ENCODE data around the gene GRK5.

The GRK5 gene

DNA sequence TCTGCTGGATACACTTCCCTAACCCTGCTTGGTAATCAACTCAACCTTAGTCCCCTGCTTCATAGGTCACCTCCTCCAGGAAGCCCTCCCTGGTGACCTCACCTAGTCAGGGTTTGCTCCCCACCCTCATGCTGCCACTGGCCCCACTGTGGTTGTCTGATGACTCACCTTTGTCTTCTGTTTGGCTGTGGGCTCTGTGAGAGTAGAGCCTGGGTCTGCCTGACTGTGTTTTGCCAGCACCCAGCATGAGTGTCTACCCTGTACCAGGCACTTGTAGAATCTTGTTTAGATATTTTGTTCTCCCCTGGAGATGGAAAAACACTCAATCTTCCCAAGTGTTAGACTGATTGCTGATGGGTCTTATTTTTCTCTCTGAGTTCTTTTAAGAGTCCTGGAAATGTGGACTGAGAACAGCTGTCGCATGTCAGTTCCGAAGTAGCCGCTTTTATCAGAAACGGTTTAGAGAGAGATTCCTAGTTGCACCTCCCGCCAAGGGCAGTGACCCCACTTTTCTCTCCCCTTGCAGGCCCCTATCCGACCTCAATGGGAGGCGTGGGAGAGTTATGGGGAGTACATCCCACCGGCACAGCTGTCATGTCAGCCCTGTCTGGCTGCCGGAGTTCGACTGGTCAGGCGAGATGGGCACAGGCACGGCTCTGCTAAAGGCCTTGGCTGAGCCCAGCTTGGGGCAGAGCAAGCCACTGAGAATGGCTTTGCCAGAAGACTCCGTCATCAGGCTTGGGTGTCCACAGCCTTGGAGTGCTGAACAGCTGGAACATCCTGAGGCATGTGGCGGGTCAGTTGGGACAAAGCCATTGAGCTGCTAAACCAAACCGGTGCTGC, 134.3 kb downstream of the GRK5 start:
- no peak for DNase-seq (ENCODE audit: low read depth, low spot score)

DNA sequence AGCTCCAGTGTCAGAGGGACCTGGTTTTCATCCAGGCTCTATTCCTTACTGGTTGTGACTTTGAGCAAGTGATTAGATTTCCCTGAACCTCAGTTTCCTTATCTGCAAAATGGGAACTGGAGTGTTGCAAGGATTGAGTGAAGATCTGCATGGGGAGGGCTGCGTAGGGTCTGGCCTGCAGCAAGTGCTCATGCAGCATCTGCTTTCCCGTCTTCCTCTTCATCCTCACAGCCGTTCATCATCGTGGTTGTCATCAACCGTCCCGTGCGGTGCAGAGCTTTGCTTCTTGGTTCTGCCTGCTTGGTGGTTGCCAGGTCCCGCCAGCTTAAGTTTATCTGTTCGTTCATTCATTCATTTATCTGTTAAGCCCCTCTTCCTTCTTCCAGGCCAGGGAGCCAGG, 135.0 kb downstream of the GRK5 start:
- no peak for DNase-seq (ENCODE audit: low read depth, low spot score)

DNA sequence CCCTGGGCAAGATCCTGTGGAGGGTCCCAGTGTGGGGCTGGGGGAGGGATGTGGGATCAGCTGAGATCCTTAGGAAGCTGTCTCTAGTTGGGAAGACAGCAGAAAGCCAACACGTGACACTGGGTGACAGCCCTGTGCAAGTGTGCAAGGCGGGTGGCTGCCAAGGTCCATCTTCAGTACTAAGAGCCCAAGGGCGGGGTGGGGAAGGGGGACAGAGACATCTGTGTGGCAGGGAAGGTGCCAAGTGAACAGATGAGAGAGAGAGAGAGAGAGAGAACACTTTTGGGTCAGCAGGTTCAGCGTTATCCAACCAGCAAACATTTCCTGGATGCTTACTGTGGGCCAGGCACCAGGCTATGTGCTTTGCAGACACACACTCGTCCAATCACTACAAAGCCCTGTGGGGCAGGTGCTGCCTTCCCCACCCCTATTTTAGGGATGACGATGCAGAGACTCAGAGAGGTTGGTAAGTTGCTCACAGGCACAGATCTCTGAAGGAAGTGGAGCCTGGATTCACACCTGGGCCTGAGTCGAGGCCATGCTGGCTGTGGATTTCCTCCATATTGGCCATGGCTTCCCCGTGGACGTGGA, 135.7 kb downstream of the GRK5 start:
- no peak for DNase-seq (ENCODE audit: low read depth, low spot score)

GRCh38 chr10:119344381-119344780, 137.0 kb downstream of the GRK5 start:
- no peak for DNase-seq (ENCODE audit: low read depth, low spot score)

GRCh38 chr10:119346095-119346832, 138.9 kb downstream of the GRK5 start:
- no peak for DNase-seq (ENCODE audit: low read depth, low spot score)

DNA sequence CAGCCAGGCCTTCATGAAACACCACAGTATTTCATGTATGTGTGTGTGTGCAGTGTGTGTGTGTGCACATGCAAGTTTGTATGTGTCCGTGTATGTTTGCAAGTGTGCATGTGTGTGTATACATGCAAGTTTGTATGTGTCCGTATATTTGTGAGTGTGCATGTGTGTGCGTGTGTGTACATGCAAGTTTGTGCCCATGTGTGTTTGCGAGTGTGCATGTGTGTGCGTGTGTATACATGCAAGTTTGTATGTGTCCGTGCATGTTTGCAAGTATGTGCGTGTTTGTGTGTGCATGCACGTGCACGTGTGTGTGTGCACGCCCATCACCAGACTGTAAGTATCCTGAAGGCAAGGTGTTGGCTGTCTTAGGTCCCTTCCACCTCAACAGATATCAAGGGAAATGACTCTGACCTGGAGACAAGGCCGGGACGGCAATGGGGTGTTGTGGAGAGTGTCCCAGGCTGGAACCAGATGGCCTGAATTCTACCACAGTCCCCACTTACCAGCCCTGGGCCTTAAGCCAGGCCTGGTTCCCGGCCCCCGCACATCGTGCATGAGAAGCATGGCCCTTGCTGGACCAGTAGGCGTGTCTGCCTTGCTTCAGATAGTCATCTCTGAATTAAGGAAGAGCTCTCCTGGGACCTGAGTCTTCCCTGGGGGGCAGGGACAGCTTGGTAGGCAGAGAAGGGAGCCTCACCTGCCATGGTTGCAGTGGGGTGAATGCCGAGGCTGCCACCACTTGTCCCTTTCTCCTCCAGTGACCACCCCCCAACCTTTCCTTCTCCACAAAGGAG, 140.0 kb downstream of the GRK5 start:
- DNase-seq (ENCODE audit: low read depth, low spot score) = no peak

- no peak for DNase-seq (ENCODE audit: low read depth, low spot score)
Observed at GRCh38 chr10:119348106-119348505, 140.7 kb downstream of the GRK5 start.

GRCh38 chr10:119348516-119349240, 141.3 kb downstream of the GRK5 start:
- no peak for DNase-seq (ENCODE audit: low read depth, low spot score)

DNA sequence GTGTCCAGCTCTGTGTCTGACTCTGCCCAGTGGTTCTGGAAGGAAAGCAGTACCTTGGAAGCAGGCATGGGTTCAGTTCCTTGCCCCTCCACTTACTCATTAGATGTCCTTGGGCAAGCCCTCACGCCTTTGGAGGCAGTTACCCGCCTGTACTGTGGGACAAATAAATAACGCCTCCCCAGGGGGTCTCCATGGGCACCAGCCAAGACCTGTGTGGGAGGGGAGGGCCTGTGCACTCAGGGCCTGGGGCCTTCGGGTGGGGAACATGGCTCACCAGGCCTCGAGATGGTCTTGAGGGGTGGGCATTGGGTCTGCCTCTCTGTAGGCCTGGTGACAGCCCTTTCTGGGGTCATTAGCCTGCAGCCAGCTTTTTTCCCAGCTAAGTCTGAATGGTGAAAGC, 142.0 kb downstream of the GRK5 start:
- no peak for DNase-seq (ENCODE audit: low read depth, low spot score)

GRCh38 chr10:119349937-119350501, 142.6 kb downstream of the GRK5 start:
- no peak for DNase-seq (ENCODE audit: low read depth, low spot score)

DNA sequence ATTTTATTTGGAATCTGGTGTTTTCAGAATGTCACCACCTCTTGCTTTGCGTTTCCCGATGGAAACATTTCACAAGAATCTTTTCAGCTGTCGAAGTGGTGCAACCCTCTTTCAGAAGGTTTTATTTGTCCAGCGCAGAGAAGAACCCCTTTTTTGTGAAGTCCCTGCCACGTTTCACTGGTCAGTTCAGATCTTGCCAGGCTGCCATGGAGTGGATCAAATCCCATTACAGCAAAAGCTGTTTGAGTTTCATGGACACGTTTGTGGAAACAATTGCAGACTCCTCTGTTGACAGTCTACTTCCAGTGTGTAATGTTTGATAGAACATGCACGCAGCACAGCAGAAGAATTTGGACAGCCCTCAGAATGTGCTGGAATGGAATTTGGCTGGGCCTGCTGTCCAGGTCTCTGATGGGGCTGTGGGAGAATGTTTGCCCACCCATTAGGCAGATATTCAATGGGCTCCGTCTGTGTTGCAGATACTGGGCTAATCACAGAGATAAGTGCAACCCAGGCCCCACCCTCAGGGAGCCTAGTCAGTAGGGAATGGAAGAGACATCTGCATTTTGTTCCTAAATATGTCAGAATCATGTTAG, 143.2 kb downstream of the GRK5 start:
- DNase-seq (ENCODE audit: low read depth, low spot score) = no peak

DNA sequence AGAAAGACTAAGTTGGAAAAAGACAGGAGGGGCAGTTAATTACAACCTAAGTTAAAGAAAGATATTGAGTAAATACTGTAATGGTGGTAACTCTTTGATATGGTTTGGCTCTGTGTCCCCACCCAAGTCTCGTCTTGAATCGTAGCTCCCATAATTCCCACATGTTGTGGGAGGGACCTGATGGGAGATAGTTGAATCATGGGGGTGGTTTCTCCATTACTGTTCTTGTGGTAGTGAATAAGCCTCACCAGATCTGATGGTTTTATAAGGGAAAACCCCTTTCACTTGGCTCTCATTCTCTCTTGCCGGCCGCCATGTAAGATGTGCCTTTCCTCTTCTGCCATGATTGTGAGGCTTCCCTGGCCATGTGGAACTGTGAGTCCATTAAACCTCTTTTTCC, 143.8 kb downstream of the GRK5 start:
- no peak for DNase-seq (ENCODE audit: low read depth, low spot score)

- DNase-seq (ENCODE audit: low read depth, low spot score) = no peak
Observed at GRCh38 chr10:119352042-119352441, 144.7 kb downstream of the GRK5 start.

- DNase-seq (ENCODE audit: low read depth, low spot score) = no peak
Observed at GRCh38 chr10:119352807-119353206, 145.4 kb downstream of the GRK5 start.

- no peak for DNase-seq (ENCODE audit: low read depth, low spot score)
Observed at GRCh38 chr10:119353421-119353820, 146.1 kb downstream of the GRK5 start.

DNA sequence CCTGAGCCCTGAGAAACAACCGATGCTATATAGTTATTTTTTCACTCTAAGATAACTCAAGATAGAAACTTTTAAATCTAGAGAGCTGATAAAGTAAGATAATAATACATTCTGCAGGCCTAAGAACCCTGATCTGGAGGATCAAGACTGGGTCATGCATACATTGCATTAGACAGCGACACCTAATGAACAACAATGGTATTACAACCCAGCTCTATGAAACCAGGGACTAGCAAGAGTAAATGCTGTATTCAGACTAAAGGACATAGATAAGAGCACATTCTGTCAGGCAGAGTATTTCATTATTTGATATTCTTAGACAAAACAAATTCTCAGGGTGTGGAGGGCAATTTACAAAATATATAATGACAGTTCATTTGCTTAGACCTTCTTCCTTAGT, 148.6 kb downstream of the GRK5 start:
- DNase-seq (ENCODE audit: low read depth, low spot score) = no peak

DNA sequence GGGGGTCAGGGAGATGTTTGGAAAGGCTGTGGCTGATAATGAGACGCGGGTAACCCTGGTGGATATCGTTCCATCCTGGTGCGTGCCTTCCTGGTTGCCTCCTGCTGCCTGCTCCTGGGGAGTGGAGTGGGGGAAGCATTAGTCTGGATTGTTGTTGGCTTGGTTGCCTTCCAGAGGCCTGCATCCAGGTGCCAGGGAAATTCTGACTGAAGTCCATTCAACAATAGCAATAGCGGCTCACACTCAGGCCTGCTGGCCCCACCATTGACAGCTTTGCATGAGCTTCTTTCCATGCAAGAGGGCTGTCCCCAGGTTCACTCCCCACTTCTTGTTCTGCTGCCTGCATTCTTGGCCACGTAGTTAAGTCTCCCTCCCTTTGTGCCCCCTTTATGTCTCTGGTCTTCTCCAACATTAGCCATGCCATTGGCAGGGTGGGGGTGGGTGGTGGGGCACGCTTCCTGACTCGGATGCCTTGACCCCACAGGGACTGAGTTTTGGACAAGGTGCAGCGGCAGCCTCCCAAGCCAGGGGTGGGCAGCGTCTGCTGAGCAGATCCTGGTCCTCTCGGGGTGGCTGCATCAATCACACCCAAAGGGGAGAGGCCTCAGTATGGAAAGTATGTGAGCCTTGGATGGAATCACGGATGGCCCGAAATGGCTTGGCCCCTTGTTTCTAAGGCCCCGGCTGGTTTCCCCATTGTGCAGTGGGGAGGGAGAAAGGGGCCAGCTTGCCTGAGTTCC, 150.2 kb downstream of the GRK5 start:
- DNase-seq (ENCODE audit: low read depth, low spot score) = no peak

GRCh38 chr10:119358152-119358512, 150.8 kb downstream of the GRK5 start:
- DNase-seq (ENCODE audit: low read depth, low spot score) = no peak

DNA sequence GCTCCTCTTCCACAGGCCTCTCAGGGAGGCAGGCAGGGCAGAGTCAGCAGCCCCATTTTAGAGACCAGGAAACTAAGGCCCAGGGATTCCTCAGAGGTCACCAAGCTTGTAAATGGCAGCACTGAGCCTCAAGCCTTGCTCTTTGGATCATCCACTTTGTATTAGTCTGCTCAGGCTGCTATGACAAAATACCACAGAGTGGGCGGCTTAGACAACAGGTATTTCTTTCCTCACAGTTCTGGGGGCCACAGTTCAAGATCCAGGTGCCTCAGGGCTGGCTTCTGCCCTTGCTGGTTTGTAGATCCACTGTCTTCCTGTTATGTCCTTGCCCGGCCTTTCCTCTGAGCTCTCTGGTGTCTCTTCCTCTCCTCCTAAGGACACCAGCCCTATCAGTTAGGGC, 151.2 kb downstream of the GRK5 start:
- no peak for DNase-seq (ENCODE audit: low read depth, low spot score)

- DNase-seq (ENCODE audit: low read depth, low spot score) = no peak
Observed at GRCh38 chr10:119359025-119359424, 151.7 kb downstream of the GRK5 start.
